Colonic mucosa (tissue), 4 donors: Measurements from ENCODE around the gene EPB41L3. TPM values are rescaled to one million over a fixed set of nuclear protein-coding genes. Genes with fewer than 3 reads are reported as not detected.
A peak's percentile ranks its signal among the peaks of the same experiment; 100 is the strongest.
"Not testable (repeated sequence)": the region's sequence is repeated elsewhere in the genome, so short reads cannot be mapped to it uniquely, and the experiment has no call there.

Experiments
- DNase-seq: peaks from one replicate; pipeline ENCODE4 v3.0.0-alpha.2; 2020
- H3K27ac ChIP-seq: fragments of 200-600 bp; one replicate; pipeline ENCODE4 v1.8.0; 2021
- H3K27me3 ChIP-seq: fragments of 200-600 bp; one replicate; pipeline ENCODE4 v1.8.0; 2021
- H3K36me3 ChIP-seq: fragments of 200-600 bp; one replicate; pipeline ENCODE4 v1.8.0; 2021
- H3K4me1 ChIP-seq: fragments of 200-600 bp; one replicate; pipeline ENCODE4 v1.8.0; 2021; ENCODE audit warnings: mild to moderate bottlenecking
- H3K4me3 ChIP-seq: fragments of 200-600 bp; one replicate; pipeline ENCODE4 v1.8.0; 2021
- H3K9ac ChIP-seq, 2 donors: one replicate each; pipeline ENCODE4 v1.7.0; 2013; ENCODE audit warnings: control low read depth in 2 of 2, low read depth in 2 of 2, low read length in 2 of 2
- H3K9me3 ChIP-seq: fragments of 200-600 bp; one replicate; pipeline ENCODE4 v1.8.0; 2021
- intact Hi-C: fragments of 100-400 bp; cut with DNase I; formaldehyde crosslinking; loops from one replicate; pipeline ENCODE4 v1.14.1; 2022
- total RNA-seq, 2 donors: library from RNA; stranded (reverse); fragmentation: NEBNext Ultra II Directional in 1 of 2; extraction: Animal tissue kit (Norgen Biotek cat#: 25700) in 1 of 2; gene quantifications; one replicate each; pipeline ENCODE4 v1.2.1, GENCODE V29; 2021
- TF ChIP-seq, protein P1 (sequence below): fragments of 200-600 bp; IDR thresholded peaks from one replicate; pipeline ENCODE4 v1.8.0; 2022; ENCODE audit warnings: antibody characterized with exemption, mild to moderate bottlenecking
- donor health status: healthy.
- donor health status: DM: no; HTN: no; CAD: no.
- donor health status: DM: no; HTN: no; CAD: no.

The EPB41L3 gene
- total RNA-seq, 2 donors from 2014 or later = 43.3 to 78.0 TPM

DNA sequence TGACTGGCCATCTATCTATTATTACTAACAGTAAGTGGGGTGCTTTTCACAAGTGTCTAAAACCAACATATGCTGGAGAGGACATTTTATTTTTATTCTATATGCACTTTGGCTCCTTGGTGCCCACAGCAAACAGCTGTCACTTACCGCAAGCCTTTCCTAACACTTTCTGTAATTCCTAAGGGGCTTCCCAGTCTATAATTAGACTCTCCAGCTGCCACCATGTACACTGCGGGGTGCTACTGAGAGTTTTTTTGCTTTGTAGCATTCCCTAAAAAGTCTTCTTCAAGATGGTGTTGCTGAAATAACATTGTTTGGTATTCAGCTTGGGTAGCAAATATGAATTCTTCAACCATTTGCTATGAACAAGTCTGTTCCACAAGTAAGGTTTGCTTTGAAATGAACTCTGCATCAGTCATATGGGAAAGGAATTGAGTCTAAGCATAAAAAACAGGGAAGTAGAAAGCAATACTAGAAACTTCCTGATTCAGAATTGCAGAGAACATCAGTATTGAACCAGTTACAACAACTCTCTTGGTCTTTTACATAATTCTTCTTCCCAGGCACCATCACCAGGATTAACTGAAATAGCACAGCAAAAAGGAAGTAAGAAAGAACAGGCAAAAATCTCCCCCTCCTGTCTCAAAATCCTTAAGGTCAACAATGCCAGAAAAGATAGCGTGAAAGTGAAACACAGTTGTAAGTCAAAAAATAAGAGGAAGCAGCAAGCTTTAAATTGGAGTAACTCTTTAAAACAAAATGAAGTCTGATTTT lies 28.6 kb downstream of the EPB41L3 start:
- Histone ChIP-seq H3K4me1 (no peaks in the 10 kb centered on the region), H3K9me3 (no peaks in the 10 kb centered on the region), H3K27ac (peak overlapping the region; percentile 39), H3K27me3 (no peaks in the 10 kb centered on the region), H3K36me3 (no peaks in the 10 kb centered on the region), H3K9ac (no peak overlapping the region), H3K4me3 (no peak overlapping the region)
- no peak for DNase-seq
- TF ChIP-seq, protein P1, sequence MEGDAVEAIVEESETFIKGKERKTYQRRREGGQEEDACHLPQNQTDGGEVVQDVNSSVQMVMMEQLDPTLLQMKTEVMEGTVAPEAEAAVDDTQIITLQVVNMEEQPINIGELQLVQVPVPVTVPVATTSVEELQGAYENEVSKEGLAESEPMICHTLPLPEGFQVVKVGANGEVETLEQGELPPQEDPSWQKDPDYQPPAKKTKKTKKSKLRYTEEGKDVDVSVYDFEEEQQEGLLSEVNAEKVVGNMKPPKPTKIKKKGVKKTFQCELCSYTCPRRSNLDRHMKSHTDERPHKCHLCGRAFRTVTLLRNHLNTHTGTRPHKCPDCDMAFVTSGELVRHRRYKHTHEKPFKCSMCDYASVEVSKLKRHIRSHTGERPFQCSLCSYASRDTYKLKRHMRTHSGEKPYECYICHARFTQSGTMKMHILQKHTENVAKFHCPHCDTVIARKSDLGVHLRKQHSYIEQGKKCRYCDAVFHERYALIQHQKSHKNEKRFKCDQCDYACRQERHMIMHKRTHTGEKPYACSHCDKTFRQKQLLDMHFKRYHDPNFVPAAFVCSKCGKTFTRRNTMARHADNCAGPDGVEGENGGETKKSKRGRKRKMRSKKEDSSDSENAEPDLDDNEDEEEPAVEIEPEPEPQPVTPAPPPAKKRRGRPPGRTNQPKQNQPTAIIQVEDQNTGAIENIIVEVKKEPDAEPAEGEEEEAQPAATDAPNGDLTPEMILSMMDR = no peak
- intact Hi-C loops = no loop called here

DNA sequence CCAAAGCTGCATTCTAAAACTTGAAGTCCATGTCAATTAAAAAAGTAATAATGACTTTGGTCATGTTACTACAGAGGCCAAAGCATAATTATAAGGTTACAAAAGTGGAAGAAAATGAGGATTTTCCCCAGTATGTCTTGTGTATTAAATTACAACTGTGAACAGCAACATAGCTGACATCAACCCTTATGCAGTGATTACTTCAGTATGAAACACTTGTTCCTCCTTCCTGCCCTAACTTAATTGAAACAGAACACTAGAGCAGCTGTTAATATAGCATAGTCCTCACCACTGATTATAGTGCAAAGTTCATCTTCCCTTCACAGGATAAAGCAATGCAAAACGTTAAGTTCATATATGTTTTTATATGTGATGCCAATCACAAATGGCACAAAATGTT lies 29.9 kb downstream of the EPB41L3 start:
- TF ChIP-seq, protein P1 = no peak
- Histone ChIP-seq H3K9ac (no peak overlapping the region), H3K27me3 (no peaks in the 10 kb centered on the region), H3K4me1 (no peaks in the 10 kb centered on the region), H3K27ac (no peak overlapping the region), H3K4me3 (no peak overlapping the region), H3K36me3 (no peaks in the 10 kb centered on the region), H3K9me3 (no peaks in the 10 kb centered on the region)
- intact Hi-C loops = no loop called here
- DNase-seq = no peak

- intact Hi-C loops = no loop called here
- Histone ChIP-seq H3K9me3 (no peaks in the 10 kb centered on the region), H3K27me3 (no peaks in the 10 kb centered on the region), H3K4me3 (no peak overlapping the region), H3K36me3 (no peaks in the 10 kb centered on the region), H3K4me1 (no peaks in the 10 kb centered on the region), H3K9ac (no peak overlapping the region), H3K27ac (no peak overlapping the region)
- TF ChIP-seq, protein P1 = no peak
- DNase-seq = no peak
Measured at GRCh38 chr18:5512176-5512575, 31.6 kb downstream of the EPB41L3 start.

DNA sequence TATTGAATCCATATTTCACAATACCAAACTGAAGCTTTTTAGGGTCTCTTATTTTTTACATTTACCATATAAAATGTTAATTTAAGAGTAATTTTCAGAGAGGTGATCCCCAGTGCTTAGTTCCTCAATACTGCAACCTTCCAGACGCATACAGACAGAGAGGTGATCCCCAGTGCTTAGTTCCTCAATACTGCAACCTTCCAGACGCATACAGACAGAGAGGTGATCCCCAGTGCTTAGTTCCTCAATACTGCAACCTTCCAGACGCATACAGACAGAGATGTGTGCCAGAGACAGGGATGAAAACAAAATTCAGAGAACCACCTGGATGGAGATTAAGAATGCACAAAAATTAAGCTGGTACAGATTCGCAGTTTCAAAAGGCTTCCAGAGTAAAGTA lies 32.3 kb downstream of the EPB41L3 start:
- H3K27me3 ChIP-seq, H3K4me1 ChIP-seq, intact Hi-C loops, H3K36me3 ChIP-seq, H3K9me3 ChIP-seq, H3K27ac ChIP-seq, DNase-seq, H3K4me3 ChIP-seq, H3K9ac ChIP-seq: not testable (repeated sequence)

DNA sequence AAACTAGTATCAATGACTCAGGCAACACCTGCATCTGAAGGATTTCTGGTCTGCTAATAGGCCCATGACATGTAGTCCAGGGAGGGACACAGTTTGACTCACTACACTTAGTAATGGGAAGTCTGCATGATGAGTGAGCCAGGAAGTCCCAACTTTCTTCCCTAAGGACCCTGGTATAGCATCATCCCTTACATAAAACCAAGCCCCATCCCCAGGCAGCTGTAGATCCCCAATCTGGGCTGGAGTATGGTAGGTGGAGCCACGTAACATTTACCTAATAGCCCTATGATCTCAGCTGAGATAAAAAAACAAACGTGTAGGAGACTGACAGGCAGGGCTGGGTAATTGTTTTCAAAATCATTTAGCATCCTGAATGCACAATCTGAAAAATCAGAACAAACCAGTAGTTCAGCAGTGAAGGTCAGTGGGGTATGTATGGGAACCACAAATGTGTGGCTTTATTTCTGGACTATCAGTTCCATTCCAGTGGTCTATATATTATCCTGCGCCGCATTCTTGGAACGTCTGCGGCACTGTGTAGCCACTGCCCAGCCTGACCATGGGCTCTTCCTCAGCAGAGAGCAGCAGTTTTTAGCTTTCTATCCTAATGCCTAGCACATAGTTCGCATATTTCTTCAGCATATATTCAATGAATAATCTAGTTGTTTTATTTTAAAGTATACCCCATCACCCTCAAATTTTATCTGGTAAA lies 33.5 kb downstream of the EPB41L3 start:
- H3K36me3 ChIP-seq = no peaks in the 10 kb centered on the region
- no peak for DNase-seq
- H3K9ac ChIP-seq = no peak overlapping the region
- no peaks in the 10 kb centered on the region for H3K4me1 ChIP-seq
- TF ChIP-seq, protein P1 = no peak
- H3K27ac ChIP-seq = no peak overlapping the region
- intact Hi-C loops = no loop called here
- H3K27me3 ChIP-seq = no peaks in the 10 kb centered on the region
- H3K4me3 ChIP-seq = no peak overlapping the region
- no peaks in the 10 kb centered on the region for H3K9me3 ChIP-seq

DNA sequence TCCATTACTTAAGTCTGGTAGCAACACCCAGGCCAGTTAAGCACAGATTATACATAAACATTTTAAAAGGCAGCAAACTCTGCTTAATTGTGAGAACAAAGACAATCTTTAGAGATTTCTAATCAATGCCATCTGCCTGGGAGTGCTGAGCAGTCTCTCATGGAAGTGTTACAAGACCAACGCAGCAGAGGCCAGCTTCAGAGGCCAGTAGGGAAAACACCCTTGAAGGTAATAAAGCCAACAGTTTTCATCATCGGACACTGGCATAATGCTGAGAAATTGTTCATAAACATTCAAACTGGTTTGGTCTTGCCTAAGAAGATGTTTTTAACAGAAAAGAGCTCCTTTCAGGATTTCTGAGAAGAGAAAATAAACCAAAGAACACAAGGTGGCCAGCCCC lies 35.0 kb downstream of the EPB41L3 start:
- H3K36me3 ChIP-seq = no peaks in the 10 kb centered on the region
- no peaks in the 10 kb centered on the region for H3K9me3 ChIP-seq
- DNase-seq = no peak

More for the DNA sequence above, 35.0 kb downstream of the EPB41L3 start:
- Histone ChIP-seq H3K4me1 (no peaks in the 10 kb centered on the region), H3K9ac (no peak overlapping the region), H3K27ac (no peak overlapping the region), H3K4me3 (no peak overlapping the region), H3K27me3 (no peaks in the 10 kb centered on the region)
- intact Hi-C loops = no loop called here
- TF ChIP-seq, protein P1 = no peak
